SK-N-SH treated with all-trans-retinoic acid at 6 μM for 48 hours (cell line): ENCODE data around the gene CALCB.

Experiments
- ISL1 ChIP-seq: fragments of 250-450 bp; sonication (Bioruptor Pico); IDR thresholded peaks from 2 replicates; pipeline ENCODE4 v2.1.2; 2022; ENCODE audit warnings: mild to moderate bottlenecking, moderate library complexity
- OSR1 ChIP-seq: fragments of 250-450 bp; sonication (Bioruptor Pico); IDR thresholded peaks from 2 replicates; pipeline ENCODE4 v1.8.0; 2022; ENCODE audit warnings: moderate library complexity, mild to moderate bottlenecking, inconsistent platforms
- POU6F1 ChIP-seq: fragments of 250-450 bp; sonication (Bioruptor Pico); IDR thresholded peaks from 2 replicates; pipeline ENCODE4 v1.8.0; 2021; ENCODE audit warnings: low read depth, mild to moderate bottlenecking, moderate library complexity, borderline replicate concordance
- RARB ChIP-seq: fragments of 250-450 bp; sonication (Bioruptor Pico); IDR thresholded peaks from 2 replicates; pipeline ENCODE4 v1.8.0; 2021; ENCODE audit warnings: mild to moderate bottlenecking, moderate library complexity

DNA sequence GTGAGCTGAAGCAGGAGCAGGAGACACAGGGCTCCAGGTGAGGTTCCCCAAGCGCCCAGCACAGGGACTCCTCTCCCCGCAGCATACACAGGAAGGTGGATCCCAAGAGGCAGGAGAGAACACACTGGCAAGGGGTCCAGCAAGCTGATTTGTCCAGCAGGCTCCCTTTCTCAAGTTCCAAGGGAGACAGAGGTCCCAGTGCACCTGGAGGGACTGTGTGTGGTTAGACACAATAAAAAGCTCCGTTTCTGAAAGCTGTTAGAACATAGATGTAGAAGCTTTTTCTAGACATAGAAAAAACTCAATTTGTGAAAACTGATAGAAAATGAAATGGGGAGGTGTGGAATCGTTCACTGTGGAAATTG is 1.8 kb downstream of the CALCB start:
- TF ChIP-seq RARB (CRISPR knock-in tag) (no peak), ISL1 (CRISPR knock-in tag) (no peak), OSR1 (CRISPR knock-in tag) (no peak), POU6F1 (no peak)
